Smooth muscle cell (in vitro differentiated cells): ENCODE data around the gene BCAS3. TPM values are rescaled to one million over a fixed set of nuclear protein-coding genes. Genes with fewer than 3 reads are reported as not detected.

Experiments
- DNase-seq: peaks from one replicate; lab custom pipeline; 2025; ENCODE audit not compliant: unreplicated experiment; lab: John Stamatoyannopoulos, UW
- H2AFZ ChIP-seq: fragments of 200-600 bp; sonication (generic); 2 replicates; pipeline ENCODE4 v1.6.0; 2016; ENCODE audit warnings: antibody characterized with exemption, low read depth, mild to moderate bottlenecking
- H3F3A ChIP-seq: fragments of 200-600 bp; sonication (generic); 2 replicates; pipeline ENCODE4 v1.6.0; 2017; ENCODE audit warnings: antibody characterized with exemption, low read depth
- H3K27ac ChIP-seq: fragments of 200-600 bp; sonication (generic); 2 replicates; pipeline ENCODE4 v1.5.1; 2016; ENCODE audit warnings: low read depth, mild to moderate bottlenecking
- H3K27me3 ChIP-seq: fragments of 200-600 bp; sonication (generic); 2 replicates; pipeline ENCODE4 v1.6.1; 2016; ENCODE audit warnings: low read depth, mild to moderate bottlenecking
- H3K36me3 ChIP-seq: fragments of 200-600 bp; sonication (generic); 2 replicates; pipeline ENCODE4 v1.5.1; 2016; ENCODE audit warnings: low read depth
- H3K4me1 ChIP-seq: fragments of 200-600 bp; sonication (generic); 2 replicates; pipeline ENCODE4 v1.5.1; 2016; ENCODE audit warnings: low read depth
- H3K4me2 ChIP-seq: fragments of 200-600 bp; sonication (generic); 2 replicates; pipeline ENCODE4 v1.6.0; 2016; ENCODE audit warnings: mild to moderate bottlenecking
- H3K4me3 ChIP-seq: fragments of 200-600 bp; sonication (generic); 2 replicates; pipeline ENCODE4 v1.5.1; 2016; ENCODE audit warnings: mild to moderate bottlenecking
- H3K79me2 ChIP-seq: fragments of 200-600 bp; sonication (generic); 2 replicates; pipeline ENCODE4 v1.6.0; 2016; ENCODE audit warnings: low read depth, mild to moderate bottlenecking
- H3K9ac ChIP-seq: fragments of 200-600 bp; sonication (generic); 2 replicates; pipeline ENCODE4 v1.6.0; 2016; ENCODE audit warnings: low read depth
- H3K9me3 ChIP-seq: fragments of 200-600 bp; sonication (generic); replicated peaks from 2 replicates; pipeline ENCODE4 v1.5.1; 2016; ENCODE audit warnings: low read depth
- H4K20me1 ChIP-seq: fragments of 200-600 bp; sonication (generic); 2 replicates; pipeline ENCODE4 v1.6.0; 2016; ENCODE audit warnings: low read depth
- WGBS: methylation state at CpG from one replicate; pipeline ENCODE4 v1.1.7; 2016; ENCODE audit warnings: low lambda C conversion rate; 5-methylcytosine and 5-hydroxymethylcytosine counted together
- polyA plus RNA-seq: library from polyadenylated mRNA; unstranded; fragments of >200 nt; fragmentation: Nextera tagmentation; extraction: Ambion mirVana; gene quantifications from 2 replicates; pipeline ENCODE4 v1.2.1, GENCODE V29; 2016
- total RNA-seq: library from RNA; depleted of rRNA; stranded (reverse); fragments of >200 nt; gene quantifications from 2 replicates; pipeline ENCODE4 v1.2.3, GENCODE V29; 2014
- TF ChIP-seq, protein P1 (sequence below): fragments of 200-600 bp; sonication (generic); IDR thresholded peaks from 2 replicates; pipeline ENCODE4 v1.5.1; 2017; ENCODE audit warnings: borderline replicate concordance, mild to moderate bottlenecking, antibody characterized with exemption; ENCODE audit not compliant: insufficient read depth, poor library complexity, severe bottlenecking

The BCAS3 gene
- total and polyA plus RNA-seq, 2 experiments from 2014 or later: 17.2 to 54.5 TPM

- H4K20me1 ChIP-seq: no peaks in the 10 kb centered on the region
- H3K27ac ChIP-seq: no peak overlapping the region
- H3K9ac ChIP-seq: no peak overlapping the region
- H3K27me3 ChIP-seq: no peaks in the 10 kb centered on the region
- H3K4me1 ChIP-seq: peaks cover 9% of the 10 kb centered on the region
- H3F3A ChIP-seq: peaks cover 3% of the 10 kb centered on the region
- H3K79me2 ChIP-seq: no peaks in the 10 kb centered on the region
- no peaks in the 10 kb centered on the region for H3K36me3 ChIP-seq
- H3K4me3 ChIP-seq: no peak overlapping the region
- no peak overlapping the region for H2AFZ ChIP-seq
- H3K4me2 ChIP-seq: no peak overlapping the region
- H3K9me3 ChIP-seq: no peaks in the 10 kb centered on the region
- no peak for DNase-seq
- WGBS: 92% methylated on average over 11 of the region's 11 CpGs
- TF ChIP-seq, protein P1, sequence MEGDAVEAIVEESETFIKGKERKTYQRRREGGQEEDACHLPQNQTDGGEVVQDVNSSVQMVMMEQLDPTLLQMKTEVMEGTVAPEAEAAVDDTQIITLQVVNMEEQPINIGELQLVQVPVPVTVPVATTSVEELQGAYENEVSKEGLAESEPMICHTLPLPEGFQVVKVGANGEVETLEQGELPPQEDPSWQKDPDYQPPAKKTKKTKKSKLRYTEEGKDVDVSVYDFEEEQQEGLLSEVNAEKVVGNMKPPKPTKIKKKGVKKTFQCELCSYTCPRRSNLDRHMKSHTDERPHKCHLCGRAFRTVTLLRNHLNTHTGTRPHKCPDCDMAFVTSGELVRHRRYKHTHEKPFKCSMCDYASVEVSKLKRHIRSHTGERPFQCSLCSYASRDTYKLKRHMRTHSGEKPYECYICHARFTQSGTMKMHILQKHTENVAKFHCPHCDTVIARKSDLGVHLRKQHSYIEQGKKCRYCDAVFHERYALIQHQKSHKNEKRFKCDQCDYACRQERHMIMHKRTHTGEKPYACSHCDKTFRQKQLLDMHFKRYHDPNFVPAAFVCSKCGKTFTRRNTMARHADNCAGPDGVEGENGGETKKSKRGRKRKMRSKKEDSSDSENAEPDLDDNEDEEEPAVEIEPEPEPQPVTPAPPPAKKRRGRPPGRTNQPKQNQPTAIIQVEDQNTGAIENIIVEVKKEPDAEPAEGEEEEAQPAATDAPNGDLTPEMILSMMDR: no peak
These were observed 652.8 kb downstream of the BCAS3 start for GRCh38 chr17:61330174-61331150.

DNA sequence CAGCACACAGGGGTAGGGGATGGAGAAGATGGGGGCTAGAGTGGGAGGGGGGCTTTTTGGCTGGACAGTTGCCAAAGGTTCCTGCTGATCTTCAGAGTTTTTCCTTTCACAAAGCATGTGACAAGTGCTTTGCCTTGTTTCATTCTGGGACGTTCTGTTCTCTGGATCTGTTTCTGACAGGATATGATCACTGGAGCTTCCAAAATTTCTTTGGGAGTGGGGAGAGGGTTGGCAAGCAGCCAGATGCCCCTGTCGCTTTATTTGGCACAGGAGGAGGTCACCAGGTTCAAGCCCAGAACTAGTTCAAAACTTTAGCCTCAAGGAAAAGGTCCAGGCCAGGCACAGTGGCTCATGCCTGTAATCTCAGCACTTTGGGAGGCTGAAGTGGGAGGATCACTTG is 653.5 kb downstream of the BCAS3 start:
- no peaks in the 10 kb centered on the region for H3K27me3 ChIP-seq
- peaks cover 1% of the 10 kb centered on the region for H3F3A ChIP-seq
- no peak overlapping the region for H2AFZ ChIP-seq
- no peaks in the 10 kb centered on the region for H3K9me3 ChIP-seq
- TF ChIP-seq, protein P1: no peak
- no peaks in the 10 kb centered on the region for H3K36me3 ChIP-seq
- DNase-seq: no peak
- peaks cover 1% of the 10 kb centered on the region for H3K4me1 ChIP-seq
- H3K79me2 ChIP-seq: no peaks in the 10 kb centered on the region
- H3K9ac ChIP-seq: no peak overlapping the region
- H4K20me1 ChIP-seq: no peaks in the 10 kb centered on the region
- no peak overlapping the region for H3K4me2 ChIP-seq
- WGBS: 71% methylated on average over 2 of the region's 2 CpGs
- no peak overlapping the region for H3K27ac ChIP-seq
- H3K4me3 ChIP-seq: no peak overlapping the region

- H3K27ac ChIP-seq: no peak overlapping the region
- no peak overlapping the region for H3K9ac ChIP-seq
These were observed 654.2 kb downstream of the BCAS3 start for GRCh38 chr17:61331886-61332285.

More at GRCh38 chr17:61331886-61332285, 654.2 kb downstream of the BCAS3 start:
- Histone ChIP-seq H3F3A (no peaks in the 10 kb centered on the region), H2AFZ (no peak overlapping the region), H3K9me3 (no peaks in the 10 kb centered on the region), H3K79me2 (no peaks in the 10 kb centered on the region), H4K20me1 (no peaks in the 10 kb centered on the region), H3K36me3 (no peaks in the 10 kb centered on the region), H3K4me1 (no peaks in the 10 kb centered on the region), H3K27me3 (no peaks in the 10 kb centered on the region), H3K4me3 (no peak overlapping the region), H3K4me2 (no peak overlapping the region)
- 98% methylated on average over 9 of the region's 9 CpGs for WGBS
- TF ChIP-seq, protein P1: no peak
- no peak for DNase-seq
